HEK293 (cell line): ENCODE results near the gene CIPC.

Experiments used
- CTCF ChIA-PET: fragments of 350-600 bp; formaldehyde crosslinking; extraction: SDS; loops from one replicate; lab custom pipeline; 2021; ENCODE audit warnings: antibody characterized with exemption; lab: Yijun Ruan, JAX
- POLR2A ChIA-PET: fragments of 300-600 bp; formaldehyde crosslinking; extraction: SDS; loops from one replicate; lab custom pipeline; 2020; ENCODE audit warnings: antibody characterized with exemption, inconsistent platforms; lab: Yijun Ruan, JAX
- H3K27ac ChIP-seq: fragments of 200-500 bp; sonication (Bioruptor generic); 2 replicates; pipeline ENCODE4 v1.5.1; 2014; ENCODE audit warnings: low read depth, low read length, control low read depth, inconsistent platforms; ENCODE audit errors: extremely low read depth
- H3K36me3 ChIP-seq, 2 experiments: fragments of 200-500 bp in 1 of 2; sonication (Bioruptor generic) in 1 of 2; 1 replicate in 1 of 2; 2 replicates in 1 of 2; pipeline ENCODE4 v1.5.1; 2014 to 2017; ENCODE audit warnings: inconsistent platforms in 2 of 2, low read length in 2 of 2; ENCODE audit not compliant: control insufficient read depth in 2 of 2, insufficient read depth in 1 of 2
- H3K4me1 ChIP-seq: fragments of 200-500 bp; sonication (Bioruptor generic); 2 replicates; pipeline ENCODE4 v1.5.1; 2014; ENCODE audit warnings: mild to moderate bottlenecking, low read length, inconsistent platforms; ENCODE audit not compliant: control insufficient read depth, insufficient read depth
- H3K4me3 ChIP-seq: 2 replicates; pipeline ENCODE4 v1.5.1; 2011; ENCODE audit warnings: low read depth, mild to moderate bottlenecking, control low read depth, low read length, moderate library complexity
- H3K9me3 ChIP-seq: fragments of 200-500 bp; sonication (Bioruptor generic); 2 replicates; pipeline ENCODE4 v1.5.1; 2014; ENCODE audit warnings: low read depth, low read length, inconsistent platforms; ENCODE audit not compliant: control insufficient read depth, insufficient read depth
- AEBP2 ChIP-seq: fragments of 450-650 bp; formaldehyde crosslinking; IDR thresholded peaks from 2 replicates; pipeline ENCODE4 v1.5.1; 2016; ENCODE audit warnings: missing biosample characterization, missing genetic modification characterization, borderline replicate concordance
- FEZF1 ChIP-seq: fragments of 450-650 bp; formaldehyde crosslinking; IDR thresholded peaks from 2 replicates; pipeline ENCODE4 v1.5.1; 2016; ENCODE audit warnings: missing biosample characterization, missing genetic modification characterization
- INSM2 ChIP-seq: fragments of 450-650 bp; formaldehyde crosslinking; IDR thresholded peaks from 2 replicates; pipeline ENCODE4 v1.5.1; 2016; ENCODE audit warnings: missing biosample characterization, missing genetic modification characterization
- RBAK ChIP-seq: fragments of 450-650 bp; formaldehyde crosslinking; IDR thresholded peaks from 2 replicates; pipeline ENCODE4 v1.5.1; 2016; ENCODE audit warnings: missing biosample characterization, missing genetic modification characterization
- SETDB1 ChIP-seq: IDR thresholded peaks from one replicate; pipeline ENCODE4 v1.6.1; 2017; ENCODE audit warnings: mild to moderate bottlenecking, low read length, moderate library complexity, mixed read lengths; ENCODE audit not compliant: insufficient read length
- ZBTB26 ChIP-seq: fragments of 450-650 bp; formaldehyde crosslinking; optimal IDR thresholded peaks from 2 replicates; pipeline ENCODE3; 2016; ENCODE audit warnings: missing biosample characterization, mild to moderate bottlenecking, missing genetic modification characterization
- ZNF174 ChIP-seq: fragments of 450-650 bp; formaldehyde crosslinking; IDR thresholded peaks from 2 replicates; pipeline ENCODE4 v1.5.0; 2017; ENCODE audit warnings: missing biosample characterization, mild to moderate bottlenecking, missing genetic modification characterization
- ZNF214 ChIP-seq: fragments of 450-650 bp; formaldehyde crosslinking; IDR thresholded peaks from 2 replicates; pipeline ENCODE4 v1.5.1; 2017; ENCODE audit warnings: missing biosample characterization, mild to moderate bottlenecking, missing genetic modification characterization, borderline replicate concordance
- ZNF302 ChIP-seq: fragments of 450-650 bp; formaldehyde crosslinking; IDR thresholded peaks from 2 replicates; pipeline ENCODE4 v1.5.1; 2016; ENCODE audit warnings: missing biosample characterization, missing genetic modification characterization, low read depth
- ZNF398 ChIP-seq: fragments of 450-650 bp; formaldehyde crosslinking; IDR thresholded peaks from 2 replicates; pipeline ENCODE4 v1.5.1; 2017; ENCODE audit warnings: missing biosample characterization, missing genetic modification characterization
- ZNF529 ChIP-seq: fragments of 450-650 bp; formaldehyde crosslinking; IDR thresholded peaks from 2 replicates; pipeline ENCODE4 v1.5.1; 2017; ENCODE audit warnings: missing genetic modification characterization, missing biosample characterization; ENCODE audit not compliant: insufficient replicate concordance
- ZNF561 ChIP-seq: fragments of 450-650 bp; IDR thresholded peaks from 2 replicates; pipeline ENCODE4 v1.5.1; 2018; ENCODE audit warnings: missing biosample characterization, missing genetic modification characterization, borderline replicate concordance
- ZNF621 ChIP-seq: fragments of 450-650 bp; formaldehyde crosslinking; IDR thresholded peaks from 2 replicates; pipeline ENCODE4 v1.5.1; 2017; ENCODE audit warnings: missing biosample characterization, missing genetic modification characterization
- ZNF776 ChIP-seq: fragments of 450-650 bp; formaldehyde crosslinking; IDR thresholded peaks from 2 replicates; pipeline ENCODE4 v1.5.0; 2017; ENCODE audit warnings: missing biosample characterization, missing genetic modification characterization, borderline replicate concordance
- TF ChIP-seq, protein P1 (sequence below): fragments of 450-650 bp; formaldehyde crosslinking; IDR thresholded peaks from 2 replicates; pipeline ENCODE4 v1.5.1; 2017; ENCODE audit warnings: missing biosample characterization, missing genetic modification characterization
- TF ChIP-seq, protein P2 (sequence below): fragments of 450-650 bp; formaldehyde crosslinking; IDR thresholded peaks from 2 replicates; pipeline ENCODE4 v1.5.1; 2016; ENCODE audit warnings: missing biosample characterization, missing genetic modification characterization

CIPC gene

DNA sequence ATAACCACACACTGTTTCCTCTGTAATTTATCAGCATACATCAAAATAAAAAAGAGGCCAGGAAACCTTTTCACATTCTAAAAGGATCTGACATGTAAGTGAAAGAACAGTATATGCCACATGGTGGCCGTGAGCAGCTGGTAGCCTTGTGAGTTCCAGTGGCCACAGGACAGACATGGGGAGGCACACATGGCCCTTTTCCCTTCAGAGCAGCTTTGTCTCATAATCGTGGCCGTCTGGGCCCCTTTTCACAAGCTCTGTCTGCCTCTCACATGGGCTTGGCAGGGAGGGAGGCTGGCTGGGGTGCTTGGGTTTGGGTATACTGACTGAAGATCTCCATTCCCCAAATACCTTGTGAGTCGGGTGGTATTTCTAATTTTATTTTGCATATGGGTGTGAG is 45.0 kb downstream of the CIPC start (continued):
- no peak for TF ChIP-seq ZNF776 (tag by site-specific recombination)
- no peak for TF ChIP-seq AEBP2 (tag by site-specific recombination)
- no peak for TF ChIP-seq ZNF621 (tag by site-specific recombination)
- no peak for TF ChIP-seq ZNF214

DNA sequence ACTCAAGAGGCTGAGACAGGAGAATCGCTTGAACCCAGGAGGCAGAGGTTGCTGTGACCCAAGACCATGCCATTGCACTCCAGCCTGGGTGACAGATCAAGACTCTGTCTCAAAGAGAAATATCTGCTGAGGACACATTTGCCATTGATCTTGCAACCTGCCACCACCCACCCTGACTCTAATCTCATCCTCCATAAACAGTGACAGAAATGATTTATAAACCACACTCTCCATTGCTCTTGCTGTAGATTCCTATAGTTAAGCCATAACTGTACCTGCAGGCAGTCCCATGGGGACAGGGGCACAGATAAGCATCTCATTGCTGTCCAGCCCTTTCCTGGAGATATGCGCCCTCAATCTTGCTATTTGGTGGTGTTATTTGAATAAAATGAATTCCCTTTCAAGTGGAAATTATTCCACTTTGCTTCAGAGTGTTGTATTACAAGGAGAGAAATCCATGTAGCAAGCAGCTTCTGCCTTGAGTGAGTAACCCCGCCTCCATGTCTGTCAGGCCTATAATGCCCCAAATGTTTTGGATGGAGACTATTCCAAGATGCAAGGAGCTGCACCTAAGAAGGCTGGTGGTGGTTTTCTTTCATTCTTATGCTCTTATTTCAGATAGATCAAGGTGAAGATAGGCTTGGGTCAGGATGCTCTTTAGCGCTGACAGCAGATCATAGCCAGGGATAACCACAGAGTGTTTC is 46.5 kb downstream of the CIPC start:
- POLR2A ChIA-PET, result no interaction called here
- CTCF ChIA-PET, result interaction anchor here (1.2 to 2.0 kb wide), 2 partner anchors 59 to 63 kb away, joined by 3 to 5 read pairs; no protein-coding TSS in a partner anchor

DNA sequence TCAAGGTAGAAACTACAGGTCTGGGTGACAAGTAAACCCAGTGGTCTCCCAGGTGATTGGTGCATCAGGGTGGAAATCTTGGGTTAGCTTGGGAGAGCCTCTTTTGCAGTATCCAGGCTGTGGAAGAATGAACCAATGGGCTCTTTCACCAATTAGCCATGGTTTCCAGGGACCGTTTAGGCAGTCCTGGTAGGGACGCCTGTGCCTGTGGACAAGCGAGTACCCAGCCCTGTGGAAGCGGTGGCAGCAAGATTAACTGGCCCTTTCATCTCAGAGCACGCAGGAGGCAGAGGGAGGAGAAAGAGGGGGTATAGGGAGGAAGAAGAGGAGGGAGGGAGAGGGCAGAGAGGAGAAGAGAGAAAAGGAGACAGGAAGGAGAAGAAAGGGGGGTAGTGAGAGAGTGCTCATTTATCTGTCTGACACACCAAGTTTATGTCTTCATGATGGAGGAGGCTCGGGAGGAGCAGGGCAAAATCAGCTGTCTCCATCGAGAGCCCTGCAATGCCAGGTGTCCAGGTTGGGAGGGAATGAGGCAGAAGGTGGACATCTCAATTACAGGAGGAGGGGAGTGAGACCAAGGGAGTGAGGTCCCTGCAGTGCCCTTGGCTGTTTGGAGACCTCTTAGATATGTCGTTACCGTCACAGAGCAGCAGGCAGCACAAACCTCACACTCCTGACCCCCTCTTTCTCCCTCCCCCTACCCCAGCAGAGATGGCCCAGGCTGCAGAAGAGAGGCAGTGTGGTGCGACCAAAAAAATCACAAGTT is 48.1 kb downstream of the CIPC start:
- Histone ChIP-seq H3K36me3 (no peaks in the 10 kb centered on the region), H3K27ac (no peak overlapping the region), H3K9me3 (no peaks in the 10 kb centered on the region), H3K4me3 (no peak overlapping the region), H3K4me1 (no peaks in the 10 kb centered on the region; the same call in 1 of the 2 replicates)
- TF ChIP-seq ZNF398, result peak; percentile 85
- TF ChIP-seq ZBTB26, result no peak
- no peak for TF ChIP-seq RBAK (tag by site-specific recombination)
- TF ChIP-seq ZNF302 (tag by site-specific recombination), result no peak
- TF ChIP-seq FEZF1, result no peak
- TF ChIP-seq ZNF529 (tag by site-specific recombination), result no peak
- TF ChIP-seq ZNF174 (tag by site-specific recombination), result no peak
- POLR2A ChIA-PET, result no interaction called here
- CTCF ChIA-PET, result interaction anchor here (0.6 kb wide), 1 partner anchor 325 kb away, joined by 4 read pairs; no protein-coding TSS in a partner anchor

More for the DNA sequence above, 46.5 kb downstream of the CIPC start:
- Histone ChIP-seq H3K27ac (no peak overlapping the region), H3K36me3 (no peaks in the 10 kb centered on the region), H3K9me3 (no peaks in the 10 kb centered on the region), H3K4me1 (no peaks in the 10 kb centered on the region; the same call in 1 of the 2 replicates), H3K4me3 (no peak overlapping the region)
- TF ChIP-seq INSM2 (0 out of 2 replicates have a peak, but pooled peaks have one; percentile 14), ZNF561 (tag by site-specific recombination) (no peak), SETDB1 (no peak)
- TF ChIP-seq, protein P1, sequence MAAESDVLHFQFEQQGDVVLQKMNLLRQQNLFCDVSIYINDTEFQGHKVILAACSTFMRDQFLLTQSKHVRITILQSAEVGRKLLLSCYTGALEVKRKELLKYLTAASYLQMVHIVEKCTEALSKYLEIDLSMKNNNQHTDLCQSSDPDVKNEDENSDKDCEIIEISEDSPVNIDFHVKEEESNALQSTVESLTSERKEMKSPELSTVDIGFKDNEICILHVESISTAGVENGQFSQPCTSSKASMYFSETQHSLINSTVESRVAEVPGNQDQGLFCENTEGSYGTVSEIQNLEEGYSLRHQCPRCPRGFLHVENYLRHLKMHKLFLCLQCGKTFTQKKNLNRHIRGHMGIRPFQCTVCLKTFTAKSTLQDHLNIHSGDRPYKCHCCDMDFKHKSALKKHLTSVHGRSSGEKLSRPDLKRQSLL, result no peak
- TF ChIP-seq, protein P2, sequence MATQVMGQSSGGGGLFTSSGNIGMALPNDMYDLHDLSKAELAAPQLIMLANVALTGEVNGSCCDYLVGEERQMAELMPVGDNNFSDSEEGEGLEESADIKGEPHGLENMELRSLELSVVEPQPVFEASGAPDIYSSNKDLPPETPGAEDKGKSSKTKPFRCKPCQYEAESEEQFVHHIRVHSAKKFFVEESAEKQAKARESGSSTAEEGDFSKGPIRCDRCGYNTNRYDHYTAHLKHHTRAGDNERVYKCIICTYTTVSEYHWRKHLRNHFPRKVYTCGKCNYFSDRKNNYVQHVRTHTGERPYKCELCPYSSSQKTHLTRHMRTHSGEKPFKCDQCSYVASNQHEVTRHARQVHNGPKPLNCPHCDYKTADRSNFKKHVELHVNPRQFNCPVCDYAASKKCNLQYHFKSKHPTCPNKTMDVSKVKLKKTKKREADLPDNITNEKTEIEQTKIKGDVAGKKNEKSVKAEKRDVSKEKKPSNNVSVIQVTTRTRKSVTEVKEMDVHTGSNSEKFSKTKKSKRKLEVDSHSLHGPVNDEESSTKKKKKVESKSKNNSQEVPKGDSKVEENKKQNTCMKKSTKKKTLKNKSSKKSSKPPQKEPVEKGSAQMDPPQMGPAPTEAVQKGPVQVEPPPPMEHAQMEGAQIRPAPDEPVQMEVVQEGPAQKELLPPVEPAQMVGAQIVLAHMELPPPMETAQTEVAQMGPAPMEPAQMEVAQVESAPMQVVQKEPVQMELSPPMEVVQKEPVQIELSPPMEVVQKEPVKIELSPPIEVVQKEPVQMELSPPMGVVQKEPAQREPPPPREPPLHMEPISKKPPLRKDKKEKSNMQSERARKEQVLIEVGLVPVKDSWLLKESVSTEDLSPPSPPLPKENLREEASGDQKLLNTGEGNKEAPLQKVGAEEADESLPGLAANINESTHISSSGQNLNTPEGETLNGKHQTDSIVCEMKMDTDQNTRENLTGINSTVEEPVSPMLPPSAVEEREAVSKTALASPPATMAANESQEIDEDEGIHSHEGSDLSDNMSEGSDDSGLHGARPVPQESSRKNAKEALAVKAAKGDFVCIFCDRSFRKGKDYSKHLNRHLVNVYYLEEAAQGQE (tag by site-specific recombination), result peak; percentile 42; the same call in 1 of the 2 replicates
